Middle frontal gyrus (tissue), 1 donor: ENCODE data around the gene TCN2.
"Not testable (repeated sequence)": the region's sequence is repeated elsewhere in the genome, so short reads cannot be mapped to it uniquely, and the experiment has no call there.

Experiments
- DNase-seq: peaks from one replicate; pipeline ENCODE4 v3.0.0-alpha.2; 2015; ENCODE audit warnings: low spot score; ENCODE audit errors: extremely low spot score

Gene TCN2

GRCh38 chr22:30575859-30576258 lies 31.1 kb upstream of the TCN2 start:
- DNase-seq, result no peak

GRCh38 chr22:30578481-30578880 lies 28.5 kb upstream of the TCN2 start:
- DNase-seq, result no peak

GRCh38 chr22:30580896-30581295 lies 26.1 kb upstream of the TCN2 start:
- DNase-seq, result no peak

- DNase-seq, result no peak
Observed at GRCh38 chr22:30582051-30582450, 24.9 kb upstream of the TCN2 start.

DNA sequence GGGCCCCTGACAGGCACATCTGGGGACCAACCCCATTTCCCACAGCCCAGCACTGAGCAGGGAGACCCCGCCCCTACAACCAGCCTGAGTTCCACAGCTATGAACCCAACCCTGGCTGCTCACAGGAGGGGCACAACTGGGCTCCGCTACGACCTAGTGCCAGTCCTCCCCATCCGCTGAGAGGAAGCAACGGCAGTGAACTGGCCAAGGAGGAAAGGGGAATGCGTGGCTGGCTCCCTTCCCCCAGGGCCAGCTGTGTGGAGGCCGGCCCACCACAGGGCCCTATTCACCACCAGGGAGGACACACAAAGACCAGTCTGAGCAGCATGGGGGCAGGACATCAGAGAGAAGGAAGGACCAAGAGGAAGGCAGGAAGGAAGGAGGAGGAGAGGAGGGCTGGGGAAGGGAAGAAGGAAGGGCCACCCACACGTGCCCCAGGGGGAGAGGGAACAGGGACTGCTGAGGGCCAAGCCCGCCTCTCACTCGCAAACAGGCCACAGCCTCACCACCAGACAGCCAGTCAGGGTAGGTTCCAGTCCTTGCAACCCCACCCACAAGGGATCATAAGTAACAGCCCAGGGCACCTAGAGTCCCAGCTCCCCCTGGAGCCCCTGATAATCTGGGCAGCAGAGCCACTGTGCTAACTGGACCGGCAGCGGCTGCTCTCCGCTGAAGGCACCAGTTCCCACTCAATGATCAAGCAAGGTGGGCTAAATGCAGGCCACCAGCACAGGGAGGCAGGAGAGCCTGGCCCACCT lies 24.0 kb upstream of the TCN2 start:
- DNase-seq, result no peak

GRCh38 chr22:30584441-30584840 lies 22.5 kb upstream of the TCN2 start:
- no peak for DNase-seq

DNA sequence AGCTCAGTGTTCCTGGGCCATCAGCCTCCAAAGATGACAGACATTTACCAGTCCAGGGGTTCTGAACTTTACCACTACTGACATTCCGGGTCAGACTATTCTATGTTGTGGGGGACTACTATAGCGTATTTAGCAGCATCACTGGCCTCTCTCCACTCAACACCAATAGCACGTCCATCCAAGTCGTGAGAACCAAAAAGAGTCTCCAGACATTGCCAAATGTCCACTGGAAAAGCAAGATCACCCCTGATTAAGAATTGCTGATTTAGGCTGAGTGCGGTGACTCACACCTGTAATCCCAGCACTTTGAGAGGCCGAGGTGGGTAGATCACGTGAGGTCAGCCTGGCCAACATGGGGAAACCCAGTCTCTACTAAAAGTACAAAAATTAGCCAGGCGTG lies 20.6 kb upstream of the TCN2 start:
- no peak for DNase-seq

DNA sequence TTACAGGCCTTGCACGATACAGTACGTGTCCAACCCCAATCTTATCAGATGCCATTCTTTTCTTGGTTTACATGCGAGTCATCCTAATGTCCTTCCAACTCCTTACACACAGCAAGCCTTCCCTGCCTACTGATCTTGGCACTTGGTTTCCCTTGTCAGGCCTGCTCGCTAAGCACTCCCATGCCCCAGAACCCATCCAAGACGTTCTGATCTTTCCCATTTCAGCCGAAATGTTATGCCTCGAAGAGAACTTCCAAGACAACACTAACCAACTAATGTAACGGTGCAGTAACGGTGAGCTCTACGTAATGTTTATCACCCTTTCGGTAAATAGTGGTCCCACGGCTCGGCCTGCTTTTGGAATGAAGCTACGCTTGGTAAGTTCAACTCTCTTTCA lies 15.8 kb upstream of the TCN2 start:
- no peak for DNase-seq

DNA sequence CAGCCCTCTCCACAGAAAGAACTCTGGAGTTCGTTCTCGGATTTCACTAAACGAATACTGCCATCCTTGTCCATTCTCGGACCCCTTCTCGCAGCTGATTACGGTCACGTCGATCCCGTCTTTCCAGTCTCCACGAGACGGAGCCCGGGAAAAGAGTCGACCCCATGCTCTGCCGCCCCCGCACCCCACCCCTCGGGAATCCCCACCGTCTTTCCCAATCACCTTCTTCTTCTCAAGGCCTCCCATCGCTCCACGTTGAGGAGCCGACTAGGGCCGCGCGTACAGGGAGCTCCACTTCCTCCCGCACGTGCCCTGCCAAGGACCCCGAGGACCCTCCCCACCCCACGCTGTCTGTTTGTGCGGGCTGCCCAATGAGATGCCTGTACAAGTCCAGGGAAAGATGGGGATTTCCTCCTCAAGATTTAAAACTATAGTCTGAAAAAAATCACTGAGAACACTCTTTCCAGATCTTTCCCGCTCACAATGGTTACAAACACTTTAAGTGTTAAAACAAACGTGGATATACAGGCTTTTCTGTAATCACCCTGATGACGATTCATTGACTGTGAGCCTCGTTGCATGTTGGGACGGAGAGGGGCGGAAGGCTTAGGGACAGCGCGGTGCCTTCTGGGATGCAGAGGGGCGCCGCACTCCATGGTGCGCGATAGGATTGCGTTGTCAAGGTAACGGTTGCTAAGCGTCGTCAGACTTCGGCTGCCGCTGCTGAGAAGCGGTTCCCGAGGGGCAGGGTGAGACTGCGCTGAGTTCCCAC lies 15.2 kb upstream of the TCN2 start, which contains the start of gene PES1:
Gene PES1 (minus strand): TSS at position 323 of the 772 bp plus-strand sequence. CDS start 77 bp downstream, at position 246.
- DNase-seq, result peak; percentile 96

DNA sequence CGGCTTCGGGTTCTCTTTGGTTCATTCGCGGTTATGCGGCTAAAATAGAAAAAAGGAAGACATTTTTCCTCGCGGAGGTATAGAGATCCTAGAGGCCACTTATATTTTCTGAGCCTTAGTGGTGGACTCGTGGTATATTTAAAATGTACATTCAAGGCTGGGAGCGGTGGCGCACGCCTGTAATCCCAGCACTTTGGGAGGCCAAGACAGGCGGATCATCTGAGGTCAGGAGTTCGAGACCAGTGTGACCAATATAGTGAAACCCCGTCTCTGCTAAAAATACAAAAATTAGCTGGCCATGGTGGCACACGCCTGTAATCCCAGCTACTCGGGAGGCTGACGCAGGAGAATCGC lies 14.6 kb upstream of the TCN2 start:
- not testable (repeated sequence) for DNase-seq

GRCh38 chr22:30596199-30596598 lies 10.8 kb upstream of the TCN2 start:
- DNase-seq, result no peak

GRCh38 chr22:30596886-30597285 lies 10.1 kb upstream of the TCN2 start:
- no peak for DNase-seq

- DNase-seq, result no peak
Observed at GRCh38 chr22:30598986-30599385, 8.0 kb upstream of the TCN2 start.

DNA sequence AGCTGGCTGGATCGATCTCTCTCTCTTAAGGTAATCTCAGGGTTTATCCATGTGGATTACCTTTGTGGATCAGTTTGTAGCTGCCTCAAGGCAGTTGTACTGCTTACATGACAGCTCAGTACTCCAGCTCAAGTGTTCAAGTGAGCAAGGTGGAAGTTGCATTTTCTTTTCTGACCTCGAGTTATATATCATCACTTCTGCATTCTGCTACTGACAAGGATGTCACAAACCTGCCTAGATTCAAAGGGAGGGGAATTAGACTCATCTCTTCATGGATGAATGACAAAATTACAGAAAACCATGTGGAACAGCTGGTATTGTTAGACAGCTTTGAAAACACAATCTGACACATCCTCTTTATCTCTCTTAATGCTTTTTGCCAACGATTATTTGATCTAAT lies 6.1 kb upstream of the TCN2 start:
- DNase-seq, result no peak

DNA sequence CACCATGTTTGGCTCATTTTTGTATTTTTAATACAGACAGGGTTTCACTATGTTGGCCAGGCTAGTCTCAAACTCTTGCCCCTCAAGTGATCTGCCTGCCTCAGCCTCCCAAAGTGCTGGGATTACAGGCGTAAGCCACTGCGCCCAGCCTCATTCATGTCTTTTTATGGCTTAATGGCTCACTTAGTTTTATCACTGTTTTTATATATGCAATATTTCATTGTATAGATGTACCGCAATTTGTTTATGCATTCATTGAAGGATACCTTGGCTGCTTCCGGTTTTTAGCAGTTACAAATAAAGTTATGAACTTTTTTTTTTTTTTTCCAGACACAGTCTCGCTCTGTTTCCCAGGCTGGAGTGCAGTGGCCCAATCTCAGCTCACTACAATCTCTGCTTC lies 5.5 kb upstream of the TCN2 start:
- no peak for DNase-seq

DNA sequence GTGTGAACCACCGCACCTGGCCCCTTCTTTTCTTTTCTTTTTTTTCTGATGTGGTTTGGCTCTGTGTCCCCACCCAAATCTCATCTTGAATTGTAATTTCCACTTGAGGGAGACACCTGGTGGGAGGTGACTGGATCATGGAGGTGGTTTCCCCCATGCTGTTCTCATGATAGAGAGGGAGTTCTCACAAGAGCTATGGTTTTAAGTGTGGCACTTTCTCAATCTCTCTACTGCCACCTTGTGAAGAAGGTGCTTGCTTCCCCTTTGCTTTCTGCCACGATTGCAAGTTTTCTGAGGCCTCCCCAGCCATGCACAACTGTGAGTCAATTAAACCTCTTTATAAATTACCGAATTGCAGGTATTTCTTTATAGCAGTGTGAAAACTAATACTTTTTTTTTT lies 4.9 kb upstream of the TCN2 start:
- DNase-seq, result no peak

GRCh38 chr22:30603801-30604200 lies 3.2 kb upstream of the TCN2 start:
- DNase-seq, result no peak

DNA sequence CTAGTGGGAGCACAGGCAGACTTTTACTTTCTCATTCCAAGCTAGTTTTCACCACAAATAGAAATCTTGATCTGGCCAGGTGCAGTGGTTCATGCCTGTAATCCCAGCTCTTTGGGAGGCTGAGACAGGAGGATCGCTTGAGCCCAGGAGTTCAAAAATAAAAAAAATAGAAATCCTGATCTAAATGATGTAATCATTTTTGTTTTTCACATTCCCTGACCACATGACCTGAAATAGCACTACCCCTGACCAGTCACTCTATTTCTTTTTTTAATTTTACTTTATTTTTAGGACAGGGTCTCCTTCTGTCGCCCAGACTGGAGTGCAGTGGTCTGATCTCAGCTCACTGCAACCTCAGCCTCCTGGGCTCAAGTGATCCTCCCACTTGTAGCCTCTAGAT lies 2.3 kb upstream of the TCN2 start:
- DNase-seq, result no peak

GRCh38 chr22:30605449-30606110 lies 1.4 kb upstream of the TCN2 start:
- DNase-seq, result no peak

- no peak for DNase-seq
Observed at GRCh38 chr22:30607300-30607930, 441 bp downstream of the TCN2 start.

GRCh38 chr22:30607939-30608338 lies 965 bp downstream of the TCN2 start:
- DNase-seq, result no peak
